ENCODE results near the gene KLHL1.

DNA sequence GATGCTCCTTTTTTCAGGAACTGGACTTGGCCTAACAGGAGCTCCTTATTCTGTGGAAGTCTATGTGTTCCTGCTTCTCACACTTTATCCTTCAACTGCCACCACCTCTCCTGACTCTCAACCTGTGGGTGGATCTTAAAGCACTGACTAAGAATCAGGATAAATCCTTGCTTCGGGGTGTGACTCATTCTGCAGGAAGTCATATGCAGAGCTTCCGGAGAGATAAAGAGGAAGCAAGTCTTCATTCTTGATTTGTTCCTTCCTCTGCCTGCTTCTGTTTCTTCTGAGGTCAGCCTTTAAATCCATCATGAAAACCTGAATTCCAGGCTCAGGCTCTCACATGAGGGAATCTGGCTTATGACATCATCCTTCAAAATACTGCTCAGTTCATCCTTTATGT lies 137.7 kb downstream of the KLHL1 start:
- TF ChIP-seq, protein P1, sequence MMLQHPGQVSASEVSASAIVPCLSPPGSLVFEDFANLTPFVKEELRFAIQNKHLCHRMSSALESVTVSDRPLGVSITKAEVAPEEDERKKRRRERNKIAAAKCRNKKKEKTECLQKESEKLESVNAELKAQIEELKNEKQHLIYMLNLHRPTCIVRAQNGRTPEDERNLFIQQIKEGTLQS (IDR thresholded peaks at IDR 0.05), result no peak
- TF ChIP-seq GABPA (IDR thresholded peaks at IDR 0.05 in 1 of 2, conservative IDR thresholded peaks at IDR 0.05 in 1 of 2) (no peak), RAD21 (IDR thresholded peaks at IDR 0.05) (no peak), YY1 (IDR thresholded peaks at IDR 0.05) (no peak), FOXA2 (IDR thresholded peaks at IDR 0.05) (no peak), FOXA1 (IDR thresholded peaks at IDR 0.05) (no peak)
- TF ChIP-seq, protein P2, sequence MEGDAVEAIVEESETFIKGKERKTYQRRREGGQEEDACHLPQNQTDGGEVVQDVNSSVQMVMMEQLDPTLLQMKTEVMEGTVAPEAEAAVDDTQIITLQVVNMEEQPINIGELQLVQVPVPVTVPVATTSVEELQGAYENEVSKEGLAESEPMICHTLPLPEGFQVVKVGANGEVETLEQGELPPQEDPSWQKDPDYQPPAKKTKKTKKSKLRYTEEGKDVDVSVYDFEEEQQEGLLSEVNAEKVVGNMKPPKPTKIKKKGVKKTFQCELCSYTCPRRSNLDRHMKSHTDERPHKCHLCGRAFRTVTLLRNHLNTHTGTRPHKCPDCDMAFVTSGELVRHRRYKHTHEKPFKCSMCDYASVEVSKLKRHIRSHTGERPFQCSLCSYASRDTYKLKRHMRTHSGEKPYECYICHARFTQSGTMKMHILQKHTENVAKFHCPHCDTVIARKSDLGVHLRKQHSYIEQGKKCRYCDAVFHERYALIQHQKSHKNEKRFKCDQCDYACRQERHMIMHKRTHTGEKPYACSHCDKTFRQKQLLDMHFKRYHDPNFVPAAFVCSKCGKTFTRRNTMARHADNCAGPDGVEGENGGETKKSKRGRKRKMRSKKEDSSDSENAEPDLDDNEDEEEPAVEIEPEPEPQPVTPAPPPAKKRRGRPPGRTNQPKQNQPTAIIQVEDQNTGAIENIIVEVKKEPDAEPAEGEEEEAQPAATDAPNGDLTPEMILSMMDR (IDR thresholded peaks at IDR 0.05; ENCODE audit: low read depth, low read length, missing input control), result no peak
- TF ChIP-seq, protein P3, sequence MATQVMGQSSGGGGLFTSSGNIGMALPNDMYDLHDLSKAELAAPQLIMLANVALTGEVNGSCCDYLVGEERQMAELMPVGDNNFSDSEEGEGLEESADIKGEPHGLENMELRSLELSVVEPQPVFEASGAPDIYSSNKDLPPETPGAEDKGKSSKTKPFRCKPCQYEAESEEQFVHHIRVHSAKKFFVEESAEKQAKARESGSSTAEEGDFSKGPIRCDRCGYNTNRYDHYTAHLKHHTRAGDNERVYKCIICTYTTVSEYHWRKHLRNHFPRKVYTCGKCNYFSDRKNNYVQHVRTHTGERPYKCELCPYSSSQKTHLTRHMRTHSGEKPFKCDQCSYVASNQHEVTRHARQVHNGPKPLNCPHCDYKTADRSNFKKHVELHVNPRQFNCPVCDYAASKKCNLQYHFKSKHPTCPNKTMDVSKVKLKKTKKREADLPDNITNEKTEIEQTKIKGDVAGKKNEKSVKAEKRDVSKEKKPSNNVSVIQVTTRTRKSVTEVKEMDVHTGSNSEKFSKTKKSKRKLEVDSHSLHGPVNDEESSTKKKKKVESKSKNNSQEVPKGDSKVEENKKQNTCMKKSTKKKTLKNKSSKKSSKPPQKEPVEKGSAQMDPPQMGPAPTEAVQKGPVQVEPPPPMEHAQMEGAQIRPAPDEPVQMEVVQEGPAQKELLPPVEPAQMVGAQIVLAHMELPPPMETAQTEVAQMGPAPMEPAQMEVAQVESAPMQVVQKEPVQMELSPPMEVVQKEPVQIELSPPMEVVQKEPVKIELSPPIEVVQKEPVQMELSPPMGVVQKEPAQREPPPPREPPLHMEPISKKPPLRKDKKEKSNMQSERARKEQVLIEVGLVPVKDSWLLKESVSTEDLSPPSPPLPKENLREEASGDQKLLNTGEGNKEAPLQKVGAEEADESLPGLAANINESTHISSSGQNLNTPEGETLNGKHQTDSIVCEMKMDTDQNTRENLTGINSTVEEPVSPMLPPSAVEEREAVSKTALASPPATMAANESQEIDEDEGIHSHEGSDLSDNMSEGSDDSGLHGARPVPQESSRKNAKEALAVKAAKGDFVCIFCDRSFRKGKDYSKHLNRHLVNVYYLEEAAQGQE (IDR thresholded peaks at IDR 0.05), result no peak

Measured in liver (tissue), 3 donors.